A549 (cell line): ENCODE measurements around the gene ROBO1.

Experiments used
- ATOH8 ChIP-seq: fragments of 250-450 bp; sonication (Bioruptor Pico); IDR thresholded peaks from 2 replicates; pipeline ENCODE4 v1.5.0; 2020; ENCODE audit warnings: low read depth, mild to moderate bottlenecking, moderate library complexity
- BHLHE40 ChIP-seq: IDR thresholded peaks from 2 replicates; pipeline ENCODE4 v1.6.1; 2012; ENCODE audit warnings: low read depth, low read length, inconsistent platforms
- CTCF ChIP-seq: fragments of >200 bp; sonication (Bioruptor Twin); formaldehyde crosslinking; IDR thresholded peaks from 3 replicates; pipeline ENCODE4 v1.5.1; 2016
- EP300 ChIP-seq, 2 experiments: fragments of >200 bp; sonication (Bioruptor Twin); formaldehyde crosslinking; IDR thresholded peaks; 2 replicates in 1 of 2; 3 replicates in 1 of 2; pipeline ENCODE4 v1.6.1; 2016 to 2017
- ESRRA ChIP-seq: fragments of 150-350 bp; IDR thresholded peaks from 2 replicates; pipeline ENCODE4 v1.6.1; 2014; ENCODE audit warnings: mild to moderate bottlenecking, low read length, borderline replicate concordance
- POLR2A ChIP-seq: IDR thresholded peaks from 2 replicates; pipeline ENCODE4 v1.6.1; 2012; ENCODE audit warnings: mild to moderate bottlenecking, low read length
- RCOR1 ChIP-seq: fragments of 150-350 bp; IDR thresholded peaks from 2 replicates; pipeline ENCODE4 v1.6.1; 2014; ENCODE audit warnings: antibody characterized with exemption, low read length, low read depth
- REST ChIP-seq: fragments of 200-600 bp; sonication (generic); IDR thresholded peaks from 2 replicates; pipeline ENCODE4 v1.6.1; 2016; ENCODE audit warnings: antibody characterized with exemption, mild to moderate bottlenecking, moderate library complexity
- USF2 ChIP-seq: fragments of 450-650 bp; IDR thresholded peaks from 2 replicates; pipeline ENCODE4 v1.6.1; 2014; ENCODE audit warnings: antibody characterized with exemption

GRCh38 chr3:79427081-79427480, 340.7 kb downstream of the ROBO1 start:
- no peak for TF ChIP-seq CTCF
- TF ChIP-seq RCOR1, result no peak
- TF ChIP-seq REST, result no peak
- TF ChIP-seq POLR2A, result no peak
- no peak for TF ChIP-seq ESRRA
- TF ChIP-seq EP300 (IDR thresholded peaks at IDR 0.05), result no peak
- no peak for TF ChIP-seq BHLHE40
- TF ChIP-seq USF2, result no peak
- no peak for TF ChIP-seq ATOH8 (CRISPR knock-in tag)
